ENCODE results near the gene DTX4. TPM values are rescaled to one million over a fixed set of nuclear protein-coding genes. Genes with fewer than 3 reads are reported as not detected.
A peak's percentile ranks its signal among the peaks of the same experiment; 100 is the strongest.

Gene DTX4
- polyA plus RNA-seq, 4 donors = 12.2 to 50.3 (median 22.4) TPM

DNA sequence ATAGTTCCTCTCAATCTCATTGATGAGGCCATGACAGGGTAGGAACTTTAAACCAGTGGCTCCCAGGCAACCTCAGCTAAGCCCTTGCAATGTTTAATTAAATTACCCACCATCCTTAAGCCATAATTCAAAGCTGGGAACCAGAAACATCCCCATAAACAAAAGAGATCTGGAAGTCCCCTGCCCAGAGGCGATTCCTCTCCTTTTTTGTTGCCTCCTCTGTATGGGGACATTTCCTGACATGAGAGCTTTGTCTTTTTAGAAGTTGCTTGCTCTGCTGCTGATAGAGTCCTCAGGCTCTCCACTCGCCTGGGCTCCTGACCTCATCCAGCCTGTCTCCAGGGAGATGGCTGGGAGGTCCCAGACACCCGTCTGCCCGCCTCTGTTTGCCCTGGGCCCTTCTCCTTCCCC, 3.2 kb downstream of the DTX4 start:
- Histone ChIP-seq H3K4me1 (ENCODE audit: control insufficient read depth in 3 of 3, insufficient read depth in 2 of 3, low read depth in 1 of 3, low read length in 2 of 3) (peaks cover 7 to 38% (median 10%) of the 10 kb centered on the region in 3 donors), H3K36me3 (ENCODE audit: control insufficient read depth in 3 of 3, insufficient read depth in 2 of 3, low read depth in 1 of 3, low read length in 3 of 3) (peaks cover 0 to 18% (median 0%) of the 10 kb centered on the region in 3 donors), H3K27me3 (ENCODE audit: control insufficient read depth in 3 of 3, insufficient read depth in 3 of 3, low read length in 3 of 3) (no peaks in the 10 kb centered on the region), H3K4me3 (ENCODE audit: low read depth in 1 of 3, low read length in 3 of 3) (peak overlapping the region in 2 of 3 donors; percentile 19 to 29), H3K9me3 (ENCODE audit: control insufficient read depth in 2 of 2, insufficient read depth in 1 of 2, low read depth in 1 of 2, low read length in 1 of 2) (peaks cover 0 to 8% of the 10 kb centered on the region in 2 donors), H3K27ac (ENCODE audit: low read depth in 1 of 3, low read length in 2 of 3) (peak overlapping the region; percentile 30 to 97 (median 92))
- WGBS, 3 donors = 28 to 44% (median 38%) methylated on average over 4 of the region's 4 CpGs
- FAIRE-seq (no peak), DNase-seq (peak in 1 of 2 donors; percentile 41)

DNA sequence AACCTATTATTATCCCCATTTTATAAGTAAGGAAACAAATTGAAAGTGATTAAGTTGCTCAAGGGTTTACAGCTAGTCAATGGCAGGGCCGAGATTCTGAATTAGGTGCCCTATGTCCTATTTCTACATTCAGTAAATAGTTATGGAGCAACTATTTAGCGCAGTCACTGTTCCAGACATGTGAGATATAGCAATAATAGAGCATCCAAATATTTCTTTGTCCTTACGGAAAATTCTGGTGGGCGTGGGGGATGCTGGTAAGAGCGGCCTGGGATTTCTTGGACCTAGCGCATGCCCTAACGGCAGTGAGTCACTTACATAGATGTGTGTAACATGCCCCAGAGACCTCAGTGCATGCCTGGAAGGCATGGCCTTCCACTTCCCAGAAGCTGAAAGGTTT, 4.4 kb downstream of the DTX4 start:
- DNase-seq (peak in 1 of 2 donors; percentile 51), FAIRE-seq (no peak)
- peaks cover 0 to 18% (median 0%) of the 10 kb centered on the region in 3 donors for H3K36me3 ChIP-seq (ENCODE audit: control insufficient read depth in 3 of 3, insufficient read depth in 2 of 3, low read depth in 1 of 3, low read length in 3 of 3)
- 67 to 73% (median 68%) methylated on average over 7 of the region's 7 CpGs for WGBS, 3 donors
- no peak overlapping the region for H3K4me3 ChIP-seq (ENCODE audit: low read depth in 1 of 3, low read length in 3 of 3)
- peaks cover 0 to 8% of the 10 kb centered on the region in 2 donors for H3K9me3 ChIP-seq (ENCODE audit: control insufficient read depth in 2 of 2, insufficient read depth in 1 of 2, low read depth in 1 of 2, low read length in 1 of 2)
- H3K4me1 ChIP-seq (ENCODE audit: control insufficient read depth in 3 of 3, insufficient read depth in 2 of 3, low read depth in 1 of 3, low read length in 2 of 3) = peaks cover 7 to 38% (median 10%) of the 10 kb centered on the region in 3 donors
- no peaks in the 10 kb centered on the region for H3K27me3 ChIP-seq (ENCODE audit: control insufficient read depth in 3 of 3, insufficient read depth in 3 of 3, low read length in 3 of 3)
- H3K27ac ChIP-seq (ENCODE audit: low read depth in 1 of 3, low read length in 2 of 3) = peak overlapping the region in 2 of 3 donors; percentile 30 to 97

DNA sequence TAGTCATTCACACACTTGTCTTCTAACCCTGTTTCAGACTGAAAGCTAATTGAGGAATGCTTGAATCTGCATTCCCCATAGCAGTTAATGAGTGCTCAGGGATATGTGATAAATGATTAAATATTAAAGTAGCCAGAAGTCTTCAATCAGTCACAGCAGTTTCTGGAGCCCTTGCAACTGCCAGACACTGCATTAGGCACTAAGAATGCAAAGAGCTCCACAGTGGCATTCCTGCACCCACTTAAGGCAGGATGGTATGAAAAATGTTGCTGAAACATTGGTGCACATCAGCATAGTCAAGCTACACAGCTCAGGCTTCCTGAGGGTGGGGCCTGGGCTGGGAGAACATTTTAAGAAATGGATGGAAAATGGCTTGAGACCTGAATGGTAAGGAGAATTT, 6.5 kb downstream of the DTX4 start:
- Histone ChIP-seq H3K27me3 (ENCODE audit: control insufficient read depth in 3 of 3, insufficient read depth in 3 of 3, low read length in 3 of 3) (no peaks in the 10 kb centered on the region), H3K4me3 (ENCODE audit: low read depth in 1 of 3, low read length in 3 of 3) (no peak overlapping the region), H3K36me3 (ENCODE audit: control insufficient read depth in 3 of 3, insufficient read depth in 2 of 3, low read depth in 1 of 3, low read length in 3 of 3) (peaks cover 0 to 38% (median 3%) of the 10 kb centered on the region in 3 donors), H3K9me3 (ENCODE audit: control insufficient read depth in 2 of 2, insufficient read depth in 1 of 2, low read depth in 1 of 2, low read length in 1 of 2) (peaks cover 0 to 8% of the 10 kb centered on the region in 2 donors), H3K27ac (ENCODE audit: low read depth in 1 of 3, low read length in 2 of 3) (no peak overlapping the region), H3K4me1 (ENCODE audit: control insufficient read depth in 3 of 3, insufficient read depth in 2 of 3, low read depth in 1 of 3, low read length in 2 of 3) (peaks cover 7 to 54% (median 10%) of the 10 kb centered on the region in 3 donors)
- no peak for FAIRE-seq
- DNase-seq = no peak

DNA sequence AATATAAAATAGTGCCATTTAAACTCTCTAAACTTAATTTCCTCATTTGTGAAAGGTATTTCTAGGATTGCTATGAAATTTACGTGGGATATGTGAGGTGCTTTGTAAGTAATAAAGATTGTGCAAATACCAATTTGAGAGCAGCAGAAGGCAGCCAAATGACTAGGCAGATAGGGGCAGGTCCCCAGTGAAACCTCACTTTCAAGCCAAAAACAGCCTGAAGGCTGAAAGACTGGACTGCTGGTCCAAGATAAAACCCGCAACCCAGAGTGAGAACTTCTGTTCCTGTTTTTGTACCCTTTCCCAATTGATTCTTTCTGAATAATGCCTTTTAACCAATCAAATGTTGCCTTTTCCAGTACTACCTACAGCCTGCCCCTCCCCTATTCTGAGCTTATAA, 7.2 kb downstream of the DTX4 start:
- no peak overlapping the region for H3K4me3 ChIP-seq (ENCODE audit: low read depth in 1 of 3, low read length in 3 of 3)
- H3K36me3 ChIP-seq (ENCODE audit: control insufficient read depth in 3 of 3, insufficient read depth in 2 of 3, low read depth in 1 of 3, low read length in 3 of 3) = peaks cover 0 to 45% (median 3%) of the 10 kb centered on the region in 3 donors
- FAIRE-seq (no peak), DNase-seq (no peak)
- H3K27ac ChIP-seq (ENCODE audit: low read depth in 1 of 3, low read length in 2 of 3) = no peak overlapping the region
- WGBS, 3 donors = 84 to 89% (median 86%) methylated on average over 2 of the region's 2 CpGs
- no peaks in the 10 kb centered on the region for H3K27me3 ChIP-seq (ENCODE audit: control insufficient read depth in 3 of 3, insufficient read depth in 3 of 3, low read length in 3 of 3)
- H3K9me3 ChIP-seq (ENCODE audit: control insufficient read depth in 2 of 2, insufficient read depth in 1 of 2, low read depth in 1 of 2, low read length in 1 of 2) = peaks cover 0 to 8% of the 10 kb centered on the region in 2 donors
- peaks cover 7 to 57% (median 10%) of the 10 kb centered on the region in 3 donors for H3K4me1 ChIP-seq (ENCODE audit: control insufficient read depth in 3 of 3, insufficient read depth in 2 of 3, low read depth in 1 of 3, low read length in 2 of 3)

DNA sequence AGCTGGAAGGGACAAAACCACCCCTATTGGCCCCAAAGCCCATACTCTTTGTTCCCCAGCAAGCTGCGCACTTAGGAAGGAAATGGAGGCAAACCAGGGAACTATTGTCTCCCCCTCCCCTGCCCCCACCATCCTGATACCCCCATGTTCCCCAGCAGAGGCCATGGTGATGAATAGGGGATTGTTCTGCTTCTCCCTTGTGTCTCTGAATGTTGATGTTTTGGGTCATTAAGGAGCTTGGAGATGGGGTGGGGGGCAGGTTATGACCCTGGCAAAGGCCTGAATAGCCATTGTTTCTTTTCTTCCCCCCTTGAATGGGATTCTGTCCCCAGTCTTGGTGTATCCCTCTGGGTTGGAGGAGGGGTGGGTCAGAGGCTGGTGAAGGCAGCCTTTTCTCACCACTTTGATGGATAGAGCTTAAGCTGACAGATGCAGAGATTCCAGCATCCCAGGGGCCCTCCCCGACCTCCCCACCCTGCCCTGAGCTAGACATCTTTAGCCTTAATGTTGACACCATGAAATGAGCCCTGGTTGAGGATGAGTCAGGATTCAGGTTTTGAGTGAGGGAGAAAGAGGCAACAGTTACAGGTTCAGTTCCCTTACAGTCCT, 8.3 kb downstream of the DTX4 start:
- H3K27me3 ChIP-seq (ENCODE audit: control insufficient read depth in 3 of 3, insufficient read depth in 3 of 3, low read length in 3 of 3) = no peaks in the 10 kb centered on the region
- WGBS, 3 donors = 79 to 92% (median 82%) methylated on average over 2 of the region's 2 CpGs
- no peak overlapping the region for H3K4me3 ChIP-seq (ENCODE audit: low read depth in 1 of 3, low read length in 3 of 3)
- DNase-seq (no peak), FAIRE-seq (no peak)
- peaks cover 7 to 59% (median 7%) of the 10 kb centered on the region in 3 donors for H3K4me1 ChIP-seq (ENCODE audit: control insufficient read depth in 3 of 3, insufficient read depth in 2 of 3, low read depth in 1 of 3, low read length in 2 of 3)
- peaks cover 0 to 8% of the 10 kb centered on the region in 2 donors for H3K9me3 ChIP-seq (ENCODE audit: control insufficient read depth in 2 of 2, insufficient read depth in 1 of 2, low read depth in 1 of 2, low read length in 1 of 2)
- H3K36me3 ChIP-seq (ENCODE audit: control insufficient read depth in 3 of 3, insufficient read depth in 2 of 3, low read depth in 1 of 3, low read length in 3 of 3) = peaks cover 0 to 54% (median 3%) of the 10 kb centered on the region in 3 donors
- H3K27ac ChIP-seq (ENCODE audit: low read depth in 1 of 3, low read length in 2 of 3) = no peak overlapping the region

DNA sequence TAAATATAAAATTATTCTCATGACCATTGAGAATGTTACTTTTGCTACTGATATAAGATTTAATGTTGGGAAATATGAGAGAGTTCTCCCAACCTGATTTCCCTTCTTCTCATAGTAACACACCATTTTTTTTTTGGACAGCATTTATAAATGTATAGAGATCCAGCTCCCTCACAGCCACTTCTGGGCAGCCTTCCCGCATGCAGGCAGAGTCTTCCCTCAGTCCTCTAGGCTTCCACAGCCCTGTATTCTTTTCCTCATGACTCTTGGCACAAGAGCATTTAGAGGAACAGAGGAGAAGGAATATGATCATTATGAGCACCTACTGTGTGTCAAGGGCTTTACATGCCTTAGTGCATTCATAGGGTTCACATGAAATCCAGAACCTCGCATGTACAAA, 9.0 kb downstream of the DTX4 start:
- Histone ChIP-seq H3K36me3 (ENCODE audit: control insufficient read depth in 3 of 3, insufficient read depth in 2 of 3, low read depth in 1 of 3, low read length in 3 of 3) (peaks cover 0 to 55% (median 3%) of the 10 kb centered on the region in 3 donors), H3K27me3 (ENCODE audit: control insufficient read depth in 3 of 3, insufficient read depth in 3 of 3, low read length in 3 of 3) (no peaks in the 10 kb centered on the region), H3K4me3 (ENCODE audit: low read depth in 1 of 3, low read length in 3 of 3) (no peak overlapping the region), H3K27ac (ENCODE audit: low read depth in 1 of 3, low read length in 2 of 3) (no peak overlapping the region), H3K9me3 (ENCODE audit: control insufficient read depth in 2 of 2, insufficient read depth in 1 of 2, low read depth in 1 of 2, low read length in 1 of 2) (peaks cover 0 to 8% of the 10 kb centered on the region in 2 donors), H3K4me1 (ENCODE audit: control insufficient read depth in 3 of 3, insufficient read depth in 2 of 3, low read depth in 1 of 3, low read length in 2 of 3) (peaks cover 3 to 59% (median 4%) of the 10 kb centered on the region in 3 donors)
- WGBS, 3 donors = 80 to 85% (median 81%) methylated on average over 2 of the region's 2 CpGs
- DNase-seq = no peak
- no peak for FAIRE-seq

DNA sequence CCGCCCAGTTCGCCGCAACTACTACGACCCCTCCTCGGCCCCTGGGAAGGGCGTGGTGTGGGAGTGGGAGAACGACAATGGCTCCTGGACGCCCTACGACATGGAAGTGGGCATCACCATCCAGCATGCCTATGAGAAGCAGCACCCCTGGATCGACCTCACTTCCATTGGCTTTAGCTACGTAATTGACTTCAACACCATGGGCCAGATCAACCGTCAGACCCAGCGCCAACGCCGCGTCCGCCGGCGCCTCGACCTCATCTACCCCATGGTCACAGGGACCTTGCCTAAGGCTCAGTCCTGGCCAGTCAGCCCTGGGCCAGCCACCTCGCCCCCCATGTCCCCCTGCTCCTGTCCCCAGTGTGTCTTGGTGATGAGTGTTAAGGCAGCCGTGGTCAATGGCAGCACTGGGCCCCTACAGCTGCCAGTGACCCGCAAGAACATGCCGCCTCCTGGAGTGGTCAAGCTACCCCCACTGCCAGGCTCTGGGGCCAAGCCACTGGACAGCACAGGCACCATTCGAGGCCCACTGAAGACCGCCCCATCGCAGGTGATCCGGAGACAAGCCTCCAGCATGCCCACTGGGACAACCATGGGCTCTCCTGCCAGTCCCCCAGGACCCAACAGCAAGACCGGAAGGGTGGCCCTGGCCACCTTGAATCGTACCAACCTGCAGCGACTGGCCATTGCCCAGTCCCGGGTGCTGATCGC, 10.0 kb downstream of the DTX4 start:
- FAIRE-seq (no peak), DNase-seq (no peak)
- Histone ChIP-seq H3K27me3 (ENCODE audit: control insufficient read depth in 3 of 3, insufficient read depth in 3 of 3, low read length in 3 of 3) (no peaks in the 10 kb centered on the region), H3K27ac (ENCODE audit: low read depth in 1 of 3, low read length in 2 of 3) (peak overlapping the region in 1 of 3 donors; percentile 18), H3K4me3 (ENCODE audit: low read depth in 1 of 3, low read length in 3 of 3) (no peak overlapping the region), H3K9me3 (ENCODE audit: control insufficient read depth in 2 of 2, insufficient read depth in 1 of 2, low read depth in 1 of 2, low read length in 1 of 2) (peaks cover 0 to 8% of the 10 kb centered on the region in 2 donors), H3K36me3 (ENCODE audit: control insufficient read depth in 3 of 3, insufficient read depth in 2 of 3, low read depth in 1 of 3, low read length in 3 of 3) (peaks cover 0 to 59% (median 3%) of the 10 kb centered on the region in 3 donors), H3K4me1 (ENCODE audit: control insufficient read depth in 3 of 3, insufficient read depth in 2 of 3, low read depth in 1 of 3, low read length in 2 of 3) (peaks cover 0 to 59% (median 6%) of the 10 kb centered on the region in 3 donors)
- 90 to 94% (median 90%) methylated on average over 33 of the region's 33 CpGs for WGBS, 3 donors

DNA sequence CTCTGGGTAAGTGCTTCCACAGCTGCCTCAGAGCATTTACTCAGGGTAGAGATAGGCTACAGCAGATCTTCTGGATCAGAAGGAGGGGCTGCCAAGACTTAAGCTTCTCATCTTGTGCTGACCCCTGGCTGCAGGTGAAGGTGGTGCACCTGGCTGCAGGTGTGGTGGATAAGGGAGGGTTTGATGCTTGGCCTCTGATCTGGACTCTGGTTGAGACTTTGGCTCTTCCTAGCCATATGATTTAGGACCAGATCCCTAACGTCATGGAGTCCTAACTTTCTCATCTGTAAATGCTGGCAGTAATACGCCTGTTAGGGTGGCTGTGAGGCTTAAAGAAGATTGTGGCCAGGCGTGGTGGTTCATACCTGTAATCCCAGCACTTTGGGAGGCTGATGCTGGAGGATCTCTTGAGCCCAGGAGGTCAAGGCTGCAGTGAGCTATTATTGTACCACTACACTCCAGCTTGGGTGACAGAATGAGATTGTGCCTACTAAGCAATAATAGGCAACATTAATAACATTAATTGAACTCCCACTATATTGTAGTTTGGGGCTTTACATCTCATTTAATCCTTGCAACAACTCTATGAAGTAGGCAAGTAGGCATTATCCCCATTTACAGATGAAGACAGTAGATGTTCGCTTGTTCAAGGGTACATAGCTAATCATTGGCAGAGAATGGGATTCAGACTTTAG, 10.7 kb downstream of the DTX4 start:
- DNase-seq = peak; percentile 86 to 90
- peaks cover 0 to 8% of the 10 kb centered on the region in 2 donors for H3K9me3 ChIP-seq (ENCODE audit: control insufficient read depth in 2 of 2, insufficient read depth in 1 of 2, low read depth in 1 of 2, low read length in 1 of 2)
- H3K4me1 ChIP-seq (ENCODE audit: control insufficient read depth in 3 of 3, insufficient read depth in 2 of 3, low read depth in 1 of 3, low read length in 2 of 3) = peaks cover 4 to 63% (median 8%) of the 10 kb centered on the region in 3 donors
- 46 to 70% (median 47%) methylated on average over 4 of the region's 4 CpGs for WGBS, 3 donors
- H3K27ac ChIP-seq (ENCODE audit: low read depth in 1 of 3, low read length in 2 of 3) = peak overlapping the region in 2 of 3 donors; percentile 33 to 59
- peaks cover 0 to 62% (median 3%) of the 10 kb centered on the region in 3 donors for H3K36me3 ChIP-seq (ENCODE audit: control insufficient read depth in 3 of 3, insufficient read depth in 2 of 3, low read depth in 1 of 3, low read length in 3 of 3)
- H3K4me3 ChIP-seq (ENCODE audit: low read depth in 1 of 3, low read length in 3 of 3) = no peak overlapping the region
- FAIRE-seq = no peak
- no peaks in the 10 kb centered on the region for H3K27me3 ChIP-seq (ENCODE audit: control insufficient read depth in 3 of 3, insufficient read depth in 3 of 3, low read length in 3 of 3)

Measured in small intestine (tissue), 7 donors.